ENCODE results near the gene COX7A2. TPM values are rescaled to one million over a fixed set of nuclear protein-coding genes. Genes with fewer than 3 reads are reported as not detected.

COX7A2 gene
- total RNA-seq, 1 donor = 197 TPM

DNA sequence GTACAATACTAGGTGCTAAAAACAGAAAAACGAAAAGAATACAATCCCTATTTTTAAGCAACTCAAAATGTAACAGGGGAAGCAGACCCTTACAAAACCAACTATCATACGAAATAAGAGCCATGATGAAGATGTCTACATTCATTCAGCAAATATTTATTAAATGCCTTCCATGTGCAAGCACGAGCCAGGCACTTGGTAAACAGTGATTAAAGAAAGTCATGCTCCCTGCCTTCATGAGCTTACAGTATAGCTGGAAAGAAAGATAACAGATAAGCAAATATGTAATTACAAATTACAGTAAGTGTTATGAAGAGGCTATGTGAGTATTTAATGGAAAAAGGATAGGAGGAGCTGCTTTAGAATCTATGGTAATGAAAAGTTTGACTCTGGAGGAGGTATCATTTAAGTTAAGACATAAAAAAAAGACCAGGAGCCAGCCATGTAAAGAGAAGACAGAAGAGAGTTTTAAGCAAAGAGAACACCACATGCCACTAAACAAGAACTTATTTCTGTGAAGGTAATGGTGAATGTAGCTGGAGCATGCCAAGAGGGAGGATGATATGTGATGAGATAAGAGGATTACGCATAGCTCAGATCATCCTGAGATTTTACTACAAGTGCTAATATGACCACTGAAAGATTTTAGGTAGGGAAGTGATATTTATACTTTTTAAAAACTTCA lies 19.3 kb upstream of the COX7A2 start:
- no peak overlapping the region for H3K4me3 ChIP-seq (ENCODE audit: low read depth, low read length)
- TF ChIP-seq, protein P1, sequence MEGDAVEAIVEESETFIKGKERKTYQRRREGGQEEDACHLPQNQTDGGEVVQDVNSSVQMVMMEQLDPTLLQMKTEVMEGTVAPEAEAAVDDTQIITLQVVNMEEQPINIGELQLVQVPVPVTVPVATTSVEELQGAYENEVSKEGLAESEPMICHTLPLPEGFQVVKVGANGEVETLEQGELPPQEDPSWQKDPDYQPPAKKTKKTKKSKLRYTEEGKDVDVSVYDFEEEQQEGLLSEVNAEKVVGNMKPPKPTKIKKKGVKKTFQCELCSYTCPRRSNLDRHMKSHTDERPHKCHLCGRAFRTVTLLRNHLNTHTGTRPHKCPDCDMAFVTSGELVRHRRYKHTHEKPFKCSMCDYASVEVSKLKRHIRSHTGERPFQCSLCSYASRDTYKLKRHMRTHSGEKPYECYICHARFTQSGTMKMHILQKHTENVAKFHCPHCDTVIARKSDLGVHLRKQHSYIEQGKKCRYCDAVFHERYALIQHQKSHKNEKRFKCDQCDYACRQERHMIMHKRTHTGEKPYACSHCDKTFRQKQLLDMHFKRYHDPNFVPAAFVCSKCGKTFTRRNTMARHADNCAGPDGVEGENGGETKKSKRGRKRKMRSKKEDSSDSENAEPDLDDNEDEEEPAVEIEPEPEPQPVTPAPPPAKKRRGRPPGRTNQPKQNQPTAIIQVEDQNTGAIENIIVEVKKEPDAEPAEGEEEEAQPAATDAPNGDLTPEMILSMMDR (IDR thresholded peaks at IDR 0.05; ENCODE audit: insufficient read depth, low read length) = no peak
- no peak for DNase-seq (ENCODE audit: low read depth)

DNA sequence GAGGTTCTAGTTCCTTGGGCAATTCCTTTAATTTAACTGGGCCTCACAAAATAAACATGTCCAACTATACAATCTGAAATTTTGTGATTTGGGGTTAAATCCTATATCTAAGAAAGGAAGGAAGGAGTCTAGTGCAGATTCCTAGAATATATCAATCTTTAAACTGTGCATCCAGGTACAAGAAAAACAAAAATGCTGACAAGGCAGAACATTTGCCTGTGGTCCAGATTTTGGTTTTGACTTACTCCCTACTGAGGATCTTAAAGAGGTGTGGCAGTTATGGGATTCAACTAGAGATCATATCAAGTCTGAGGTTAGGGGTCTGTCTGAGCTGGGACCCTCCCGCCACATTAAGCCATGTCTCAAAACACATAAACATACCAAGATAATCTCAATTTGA lies 17.7 kb upstream of the COX7A2 start:
- TF ChIP-seq, protein P1 (IDR thresholded peaks at IDR 0.05; ENCODE audit: insufficient read depth, low read length) = no peak
- DNase-seq (ENCODE audit: low read depth) = no peak
- H3K4me3 ChIP-seq (ENCODE audit: low read depth, low read length) = no peak overlapping the region

DNA sequence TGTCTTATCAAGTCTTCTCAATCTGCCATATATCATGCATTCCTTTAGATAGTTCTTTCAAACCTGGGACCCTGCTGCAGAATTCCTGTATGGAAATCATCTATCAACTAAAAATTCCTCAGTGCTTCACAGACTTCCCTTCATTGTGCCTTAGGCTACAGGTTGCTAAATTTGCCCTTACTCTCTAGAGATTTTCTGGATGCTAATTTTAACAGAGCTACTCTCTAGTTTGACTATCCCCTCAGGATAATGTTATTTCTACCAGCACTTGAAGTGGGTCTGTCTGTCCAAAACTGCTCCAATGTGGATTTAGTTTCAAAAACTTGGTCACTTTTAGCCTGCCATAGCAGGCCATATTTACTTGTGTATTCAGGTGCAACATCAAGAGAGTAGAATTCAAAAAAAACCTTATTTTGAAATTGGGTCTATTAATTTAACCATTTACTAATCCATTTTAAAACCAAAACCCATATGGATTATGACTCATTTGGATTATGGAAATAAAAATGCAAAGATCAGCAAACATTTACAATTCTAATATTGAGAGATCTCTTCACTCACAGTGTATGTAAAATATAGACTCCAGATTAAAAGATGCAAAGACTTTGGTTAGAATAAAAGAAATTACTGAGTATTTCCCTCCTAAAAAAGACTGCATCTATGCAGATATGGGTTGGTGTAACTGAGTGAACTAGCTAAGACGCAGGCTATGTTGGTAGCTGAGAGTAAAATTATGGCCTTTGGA lies 13.9 kb upstream of the COX7A2 start:
- no peak for DNase-seq (ENCODE audit: low read depth)
- H3K4me3 ChIP-seq (ENCODE audit: low read depth, low read length) = no peak overlapping the region
- TF ChIP-seq, protein P1 (IDR thresholded peaks at IDR 0.05; ENCODE audit: insufficient read depth, low read length) = no peak

DNA sequence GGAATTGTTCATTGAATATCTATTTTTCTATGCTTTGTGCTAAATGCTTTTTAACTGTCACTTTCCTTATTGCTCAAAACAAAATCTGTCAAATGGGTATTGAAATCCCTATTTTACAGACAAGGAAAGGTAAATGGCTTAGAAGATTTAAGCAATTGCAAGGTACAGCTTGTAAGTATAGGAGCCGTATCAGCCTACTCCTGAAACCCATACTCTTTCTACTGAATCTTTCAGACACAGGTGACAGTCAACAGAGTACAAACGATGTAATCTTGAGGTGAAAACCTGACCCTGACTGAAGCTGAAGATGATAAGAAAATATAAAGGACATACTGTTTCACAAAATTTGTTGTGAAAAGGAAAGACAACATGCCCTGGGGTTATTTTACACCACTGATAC lies 7.0 kb upstream of the COX7A2 start:
- TF ChIP-seq, protein P1 (IDR thresholded peaks at IDR 0.05; ENCODE audit: insufficient read depth, low read length) = no peak
- no peak overlapping the region for H3K4me3 ChIP-seq (ENCODE audit: low read depth, low read length)
- DNase-seq (ENCODE audit: low read depth) = no peak

DNA sequence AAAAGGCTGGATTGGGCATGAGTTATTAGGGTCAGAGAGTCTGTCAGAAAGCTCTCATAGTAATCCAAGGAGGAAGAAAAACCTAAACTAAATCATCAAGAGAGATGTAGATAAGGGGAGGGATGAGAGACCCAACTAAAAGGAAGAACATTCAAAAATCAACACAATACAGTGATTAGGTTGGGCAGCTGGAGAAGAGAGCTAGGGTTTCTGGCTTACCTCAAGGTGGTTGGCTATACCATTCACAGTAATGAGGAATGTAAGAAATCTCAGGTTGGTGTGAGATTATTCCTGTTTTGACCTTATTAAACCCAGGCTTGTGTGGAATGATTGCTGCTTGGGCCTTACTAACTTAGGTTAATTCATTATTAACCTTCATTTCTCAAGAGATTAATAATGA lies 6.2 kb upstream of the COX7A2 start:
- H3K4me3 ChIP-seq (ENCODE audit: low read depth, low read length) = no peak overlapping the region
- no peak for DNase-seq (ENCODE audit: low read depth)
- TF ChIP-seq, protein P1 (IDR thresholded peaks at IDR 0.05; ENCODE audit: insufficient read depth, low read length) = no peak

DNA sequence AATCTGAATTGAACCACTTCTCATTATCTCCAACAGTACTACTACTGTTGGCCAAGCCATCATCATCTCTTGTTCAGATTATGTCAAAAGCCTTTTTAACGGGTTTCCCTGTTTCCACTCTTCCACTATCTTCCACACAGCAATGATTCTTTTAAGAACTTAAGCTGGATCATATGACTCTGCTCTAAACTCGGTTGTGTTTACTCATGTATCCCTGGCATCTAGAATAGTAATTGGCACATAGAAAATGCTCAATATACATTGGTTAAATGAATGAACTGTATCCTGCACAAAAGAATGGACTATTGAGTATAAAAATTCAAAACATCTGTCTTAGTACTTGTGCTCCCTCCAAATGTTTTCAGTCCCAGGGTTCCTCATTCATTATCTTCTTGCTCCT lies 2.8 kb upstream of the COX7A2 start:
- DNase-seq (ENCODE audit: low read depth) = no peak
- no peak overlapping the region for H3K4me3 ChIP-seq (ENCODE audit: low read depth, low read length)

More for the DNA sequence above, 2.8 kb upstream of the COX7A2 start:
- TF ChIP-seq, protein P1 (IDR thresholded peaks at IDR 0.05; ENCODE audit: insufficient read depth, low read length) = no peak

All from fibroblast of the aortic adventitia (primary cell).